ENCODE measurements around the gene FOCAD. TPM values are rescaled to one million over a fixed set of nuclear protein-coding genes. Genes with fewer than 3 reads are reported as not detected.
"Not testable (repeated sequence)": the region's sequence is repeated elsewhere in the genome, so short reads cannot be mapped to it uniquely, and the experiment has no call there.

FOCAD gene
- total RNA-seq, 4 donors from 2014 or later = 24.0 to 64.5 (median 33.1) TPM

- TF ChIP-seq POLR2A (IDR thresholded peaks at IDR 0.05) (no peak), EP300 (IDR thresholded peaks at IDR 0.05) (no peak), POLR2AphosphoS5 (IDR thresholded peaks at IDR 0.05) (no peak), CTCF (IDR thresholded peaks at IDR 0.05) (no peak)
- Histone ChIP-seq H3K9me3 (no peaks in the 10 kb centered on the region), H3K36me3 (no peaks in the 10 kb centered on the region), H3K27me3 (no peaks in the 10 kb centered on the region), H3K4me3 (no peak overlapping the region), H3K27ac (no peak overlapping the region), H3K4me1 (no peaks in the 10 kb centered on the region)
- 97% methylated on average over 2 of the region's 2 CpGs for WGBS
- DNase-seq (ENCODE audit: low spot score in 2 of 2) = no peak
These were observed 20.9 kb upstream of the FOCAD start for GRCh38 chr9:20663133-20663532.

GRCh38 chr9:20664501-20664900 lies 19.6 kb upstream of the FOCAD start:
- no peak for TF ChIP-seq POLR2A (IDR thresholded peaks at IDR 0.05)
- no peak for TF ChIP-seq POLR2AphosphoS5 (IDR thresholded peaks at IDR 0.05)
- TF ChIP-seq CTCF (IDR thresholded peaks at IDR 0.05) = no peak
- DNase-seq (ENCODE audit: low spot score in 2 of 2) = no peak
- H3K4me3 ChIP-seq = no peak overlapping the region
- H3K36me3 ChIP-seq = no peaks in the 10 kb centered on the region
- H3K4me1 ChIP-seq = no peaks in the 10 kb centered on the region
- no peaks in the 10 kb centered on the region for H3K9me3 ChIP-seq
- WGBS = 90% methylated on average over 3 of the region's 3 CpGs
- no peaks in the 10 kb centered on the region for H3K27me3 ChIP-seq
- no peak overlapping the region for H3K27ac ChIP-seq

GRCh38 chr9:20670395-20670794 lies 13.7 kb upstream of the FOCAD start:
- Histone ChIP-seq H3K27me3 (no peaks in the 10 kb centered on the region), H3K9me3 (no peaks in the 10 kb centered on the region), H3K4me1 (no peaks in the 10 kb centered on the region), H3K27ac (no peak overlapping the region), H3K36me3 (no peaks in the 10 kb centered on the region), H3K4me3 (no peak overlapping the region)
- TF ChIP-seq POLR2A (IDR thresholded peaks at IDR 0.05) = no peak
- no peak for TF ChIP-seq POLR2AphosphoS5 (IDR thresholded peaks at IDR 0.05)
- TF ChIP-seq CTCF (IDR thresholded peaks at IDR 0.05) = no peak
- TF ChIP-seq EP300 (IDR thresholded peaks at IDR 0.05) = no peak
- 75% methylated on average over 6 of the region's 6 CpGs for WGBS
- no peak for DNase-seq (ENCODE audit: low spot score in 2 of 2)

GRCh38 chr9:20671635-20672034 lies 12.4 kb upstream of the FOCAD start:
- Histone ChIP-seq H3K4me1 (no peaks in the 10 kb centered on the region), H3K9me3 (no peaks in the 10 kb centered on the region), H3K27ac (no peak overlapping the region), H3K27me3 (no peaks in the 10 kb centered on the region), H3K36me3 (no peaks in the 10 kb centered on the region), H3K4me3 (no peak overlapping the region)
- no peak for DNase-seq (ENCODE audit: low spot score in 2 of 2)
- TF ChIP-seq CTCF (IDR thresholded peaks at IDR 0.05) (no peak), POLR2AphosphoS5 (IDR thresholded peaks at IDR 0.05) (no peak), EP300 (IDR thresholded peaks at IDR 0.05) (no peak), POLR2A (IDR thresholded peaks at IDR 0.05) (no peak)
- WGBS = 83% methylated on average over 4 of the region's 4 CpGs

GRCh38 chr9:20673537-20673936 lies 10.5 kb upstream of the FOCAD start:
- H3K4me3 ChIP-seq; H3K4me1 ChIP-seq; DNase-seq (ENCODE audit: low spot score in 2 of 2); H3K27ac ChIP-seq; H3K27me3 ChIP-seq; H3K9me3 ChIP-seq; H3K36me3 ChIP-seq: not testable (repeated sequence)
- WGBS = 94% methylated on average over 10 of the region's 10 CpGs

GRCh38 chr9:20681467-20681866 lies 2.6 kb upstream of the FOCAD start:
- no peak for DNase-seq (ENCODE audit: low spot score in 2 of 2)
- no peaks in the 10 kb centered on the region for H3K9me3 ChIP-seq
- no peaks in the 10 kb centered on the region for H3K27me3 ChIP-seq
- H3K36me3 ChIP-seq = no peaks in the 10 kb centered on the region
- no peak overlapping the region for H3K4me3 ChIP-seq
- H3K27ac ChIP-seq = no peak overlapping the region
- peaks cover 28% of the 10 kb centered on the region for H3K4me1 ChIP-seq
- WGBS = 95% methylated on average over 2 of the region's 2 CpGs
- no peak for TF ChIP-seq CTCF (IDR thresholded peaks at IDR 0.05)
- no peak for TF ChIP-seq POLR2A (IDR thresholded peaks at IDR 0.05)
- TF ChIP-seq EP300 (IDR thresholded peaks at IDR 0.05) = no peak
- no peak for TF ChIP-seq POLR2AphosphoS5 (IDR thresholded peaks at IDR 0.05)
